Fibroblast of lung (primary cell): Measurements from ENCODE around the gene ACO1. TPM values are rescaled to one million over a fixed set of nuclear protein-coding genes. Genes with fewer than 3 reads are reported as not detected.

Source experiments
- DNase-seq, 2 donors: peaks; one replicate each; pipeline versions ENCODE4 v3.0.0 to v3.0.0-alpha.2; 2010; ENCODE audit warnings: low read depth in 2 of 2
- H2AFZ ChIP-seq: 2 replicates; pipeline ENCODE4 v1.5.1; 2012; ENCODE audit warnings: low read length, control low read depth, inconsistent platforms
- H3K27ac ChIP-seq: 2 replicates; pipeline ENCODE4 v1.5.1; 2011; ENCODE audit warnings: low read length, control low read depth; ENCODE audit not compliant: insufficient read depth
- H3K27me3 ChIP-seq: 2 replicates; pipeline ENCODE4 v1.5.1; 2011; ENCODE audit warnings: mild to moderate bottlenecking, low read length; ENCODE audit not compliant: control insufficient read depth, insufficient read depth
- H3K36me3 ChIP-seq: 2 replicates; pipeline ENCODE4 v1.5.1; 2011; ENCODE audit warnings: low read length; ENCODE audit not compliant: control insufficient read depth, insufficient read depth
- H3K4me1 ChIP-seq: 2 replicates; pipeline ENCODE4 v1.5.1; 2011; ENCODE audit warnings: low read length; ENCODE audit not compliant: control insufficient read depth, insufficient read depth; ENCODE audit errors: extremely low read depth
- H3K4me2 ChIP-seq: 2 replicates; pipeline ENCODE4 v1.5.1; 2011; ENCODE audit warnings: low read length, control low read depth; ENCODE audit not compliant: insufficient read depth; ENCODE audit errors: extremely low read depth
- H3K4me3 ChIP-seq, 4 experiments: fragments of 200-600 bp in 1 of 4; sonication (generic) in 1 of 4; replicated peaks in 1 of 4; 2 replicates each; pipeline ENCODE4 v1.5.1; 2011 to 2016; ENCODE audit warnings: low read length in 4 of 4, low read depth in 3 of 4, mild to moderate bottlenecking in 3 of 4, control low read depth in 2 of 4, inconsistent platforms in 1 of 4, mixed read lengths in 1 of 4; ENCODE audit not compliant: insufficient read depth in 1 of 4; ENCODE audit errors: control extremely low read depth in 1 of 4
- H3K79me2 ChIP-seq: 2 replicates; pipeline ENCODE4 v1.5.1; 2012; ENCODE audit warnings: mild to moderate bottlenecking, low read length, inconsistent platforms; ENCODE audit not compliant: control insufficient read depth, insufficient read depth
- H3K9ac ChIP-seq: 2 replicates; pipeline ENCODE4 v1.5.1; 2011; ENCODE audit warnings: mild to moderate bottlenecking, low read length, control low read depth; ENCODE audit not compliant: insufficient read depth
- H3K9me3 ChIP-seq: 2 replicates; pipeline ENCODE4 v1.5.1; 2012; ENCODE audit warnings: low read depth, low read length; ENCODE audit not compliant: control insufficient read depth, insufficient read depth
- H4K20me1 ChIP-seq: 2 replicates; pipeline ENCODE4 v1.5.1; 2011; ENCODE audit warnings: low read length; ENCODE audit not compliant: control insufficient read depth, insufficient read depth; ENCODE audit errors: extremely low read depth
- EZH2 ChIP-seq: IDR thresholded peaks from 2 replicates; pipeline ENCODE4 v1.5.1; 2012; ENCODE audit warnings: low read length, control low read depth, mild to moderate bottlenecking; ENCODE audit errors: missing control alignments
- polyA plus RNA-seq, 2 donors: library from polyadenylated mRNA; depleted of rRNA in 1 of 2; stranded (reverse) in 1 of 2; unstranded in 1 of 2; fragments of >200 nt; gene quantifications; 2 replicates each; pipeline ENCODE4 v1.2.1, GENCODE V29; 2011 to 2012; ENCODE audit warnings: missing spikeins in 1 of 2
- total RNA-seq: library from RNA; depleted of rRNA; stranded (reverse); fragments of >200 nt; gene quantifications from 2 replicates; pipeline ENCODE4 v1.2.1, GENCODE V29; 2014
- TF ChIP-seq, protein P1 (sequence below), 2 donors: IDR thresholded peaks in 1 of 2; conservative IDR thresholded peaks in 1 of 2; 1 replicate in 1 of 2; 2 replicates in 1 of 2; pipeline ENCODE4 v1.5.1; 2011 to 2012; ENCODE audit warnings: low read length in 2 of 2, control low read depth in 1 of 2, inconsistent platforms in 1 of 2, low read depth in 1 of 2, mild to moderate bottlenecking in 1 of 2

Gene ACO1
- total and polyA plus RNA-seq, 2 donors (not counting 1 experiment from before 2014, with no cell fraction given), result 77.8 to 158 TPM

DNA sequence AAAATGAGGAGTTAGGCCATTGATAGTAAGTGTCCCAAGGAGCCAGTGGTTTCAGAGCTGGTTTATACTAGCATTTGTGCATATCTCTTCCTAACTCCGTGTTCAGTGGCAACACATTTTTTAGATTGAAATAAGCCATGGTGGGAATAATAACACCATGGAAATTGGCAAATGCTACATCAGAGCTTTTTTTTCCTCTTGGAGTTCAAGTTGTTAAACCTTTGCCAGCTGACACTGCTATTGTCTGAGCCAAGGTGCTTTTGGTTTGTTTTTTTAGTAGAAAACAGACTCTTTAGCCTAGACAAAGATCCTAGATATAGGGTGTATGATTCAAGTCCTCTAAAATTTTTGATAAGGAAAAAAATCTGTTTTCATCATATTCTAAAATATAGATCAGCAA, 2.8 kb downstream of the ACO1 start:
- no peak overlapping the region for H3K4me2 ChIP-seq
- H4K20me1 ChIP-seq, result no peaks in the 10 kb centered on the region

DNA sequence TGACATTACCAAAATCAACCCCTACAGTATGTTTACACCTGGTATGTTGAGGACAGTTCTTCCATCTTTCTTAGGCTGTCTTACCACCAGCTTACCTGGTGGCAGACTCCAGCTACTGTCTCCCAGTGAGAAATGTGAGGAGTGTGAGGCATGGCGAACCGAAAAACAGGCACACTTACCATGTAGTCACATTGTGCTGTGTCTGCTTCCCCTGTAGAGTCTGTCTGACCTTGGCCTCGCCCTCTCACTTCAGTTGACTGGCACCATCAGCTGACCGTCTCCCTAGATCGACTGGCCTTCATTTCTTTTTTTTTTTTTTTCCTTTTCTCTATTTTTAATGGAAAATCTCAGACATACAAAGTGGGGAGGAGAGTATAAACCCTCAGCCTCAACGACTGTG, 4.9 kb downstream of the ACO1 start:
- Histone ChIP-seq H3K4me3 (no peak overlapping the region), H2AFZ (no peak overlapping the region), H3K9ac (no peak overlapping the region), H3K9me3 (no peaks in the 10 kb centered on the region), H3K4me2 (no peak overlapping the region), H3K36me3 (peaks cover 2% of the 10 kb centered on the region), H4K20me1 (no peaks in the 10 kb centered on the region), H3K27me3 (no peaks in the 10 kb centered on the region), H3K4me1 (peaks cover 6% of the 10 kb centered on the region), H3K27ac (no peak overlapping the region), H3K79me2 (peaks cover 61% of the 10 kb centered on the region)
- no peak for TF ChIP-seq EZH2
- TF ChIP-seq, protein P1, sequence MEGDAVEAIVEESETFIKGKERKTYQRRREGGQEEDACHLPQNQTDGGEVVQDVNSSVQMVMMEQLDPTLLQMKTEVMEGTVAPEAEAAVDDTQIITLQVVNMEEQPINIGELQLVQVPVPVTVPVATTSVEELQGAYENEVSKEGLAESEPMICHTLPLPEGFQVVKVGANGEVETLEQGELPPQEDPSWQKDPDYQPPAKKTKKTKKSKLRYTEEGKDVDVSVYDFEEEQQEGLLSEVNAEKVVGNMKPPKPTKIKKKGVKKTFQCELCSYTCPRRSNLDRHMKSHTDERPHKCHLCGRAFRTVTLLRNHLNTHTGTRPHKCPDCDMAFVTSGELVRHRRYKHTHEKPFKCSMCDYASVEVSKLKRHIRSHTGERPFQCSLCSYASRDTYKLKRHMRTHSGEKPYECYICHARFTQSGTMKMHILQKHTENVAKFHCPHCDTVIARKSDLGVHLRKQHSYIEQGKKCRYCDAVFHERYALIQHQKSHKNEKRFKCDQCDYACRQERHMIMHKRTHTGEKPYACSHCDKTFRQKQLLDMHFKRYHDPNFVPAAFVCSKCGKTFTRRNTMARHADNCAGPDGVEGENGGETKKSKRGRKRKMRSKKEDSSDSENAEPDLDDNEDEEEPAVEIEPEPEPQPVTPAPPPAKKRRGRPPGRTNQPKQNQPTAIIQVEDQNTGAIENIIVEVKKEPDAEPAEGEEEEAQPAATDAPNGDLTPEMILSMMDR (conservative IDR thresholded peaks at IDR 0.05 in 1 of 2, IDR thresholded peaks at IDR 0.05 in 1 of 2; ENCODE audit: low read depth in 1 of 2, low read length in 2 of 2), result no peak
- DNase-seq, result no peak

More for the DNA sequence above, 2.8 kb downstream of the ACO1 start:
- Histone ChIP-seq H2AFZ (no peak overlapping the region), H3K9ac (no peak overlapping the region), H3K27ac (no peak overlapping the region), H3K9me3 (no peaks in the 10 kb centered on the region), H3K27me3 (no peaks in the 10 kb centered on the region), H3K4me3 (no peak overlapping the region), H3K36me3 (peaks cover 2% of the 10 kb centered on the region), H3K4me1 (peaks cover 8% of the 10 kb centered on the region), H3K79me2 (peaks cover 51% of the 10 kb centered on the region)
- peak in 1 of 2 donors; percentile 10 for DNase-seq
- TF ChIP-seq, protein P1 (conservative IDR thresholded peaks at IDR 0.05 in 1 of 2, IDR thresholded peaks at IDR 0.05 in 1 of 2; ENCODE audit: low read depth in 1 of 2, low read length in 2 of 2), result no peak

DNA sequence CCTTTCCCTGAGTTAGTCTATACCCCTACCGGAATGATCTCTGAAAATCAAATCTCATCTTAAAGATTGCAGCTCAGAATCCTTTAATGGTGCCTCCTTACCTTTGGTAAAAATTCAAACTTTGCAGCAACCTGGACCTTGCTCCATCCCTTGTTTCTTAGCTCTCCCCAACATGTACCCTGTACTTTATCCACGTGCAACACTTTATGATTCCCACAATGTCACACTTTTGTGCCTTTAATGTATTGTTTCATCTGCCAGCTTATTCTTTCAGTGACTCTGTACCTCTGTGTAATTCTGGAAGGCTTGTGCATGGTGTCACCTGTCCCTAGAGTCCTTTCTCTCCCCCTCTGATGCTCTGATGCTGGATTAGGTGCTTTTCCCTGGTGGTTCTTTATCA, 9.5 kb downstream of the ACO1 start:
- Histone ChIP-seq H3K36me3 (no peaks in the 10 kb centered on the region), H3K4me1 (peaks cover 16% of the 10 kb centered on the region), H4K20me1 (no peaks in the 10 kb centered on the region), H2AFZ (no peak overlapping the region), H3K4me2 (no peak overlapping the region), H3K27me3 (no peaks in the 10 kb centered on the region), H3K9ac (no peak overlapping the region), H3K9me3 (no peaks in the 10 kb centered on the region), H3K79me2 (peaks cover 37% of the 10 kb centered on the region), H3K4me3 (no peak overlapping the region), H3K27ac (no peak overlapping the region)
- DNase-seq, result no peak
- TF ChIP-seq, protein P1 (conservative IDR thresholded peaks at IDR 0.05 in 1 of 2, IDR thresholded peaks at IDR 0.05 in 1 of 2; ENCODE audit: low read depth in 1 of 2, low read length in 2 of 2), result no peak
